ENCODE data around the gene PPP2R2D. TPM values are rescaled to one million over a fixed set of nuclear protein-coding genes. Genes with fewer than 3 reads are reported as not detected.

The PPP2R2D gene
- total and polyA plus RNA-seq, 2 experiments from 2014 or later = 43.5 to 45.0 TPM

GRCh38 chr10:131854579-131855335 is 46.1 kb upstream of the PPP2R2D start:
- no peaks in the 10 kb centered on the region for H3K36me3 ChIP-seq
- H3K9me3 ChIP-seq (ENCODE audit: low read depth) = no peaks in the 10 kb centered on the region
- TF ChIP-seq CTCF (IDR thresholded peaks at IDR 0.05; ENCODE audit: low read depth, low read length) = no peak
- no peak for DNase-seq (ENCODE audit: low read depth in 1 of 2, low spot score in 1 of 2)
- H3K27ac ChIP-seq = no peak overlapping the region
- H3K4me3 ChIP-seq = no peak overlapping the region
- H3K4me1 ChIP-seq (ENCODE audit: low read depth) = no peaks in the 10 kb centered on the region
- H3K27me3 ChIP-seq = peaks cover 1% of the 10 kb centered on the region

- no peak overlapping the region for H3K4me3 ChIP-seq
- peaks cover 9% of the 10 kb centered on the region for H3K27me3 ChIP-seq
- no peaks in the 10 kb centered on the region for H3K4me1 ChIP-seq (ENCODE audit: low read depth)
- no peaks in the 10 kb centered on the region for H3K36me3 ChIP-seq
- no peak for TF ChIP-seq CTCF (IDR thresholded peaks at IDR 0.05; ENCODE audit: low read depth, low read length)
- no peaks in the 10 kb centered on the region for H3K9me3 ChIP-seq (ENCODE audit: low read depth)
- no peak for DNase-seq (ENCODE audit: low read depth in 1 of 2, low spot score in 1 of 2)
- H3K27ac ChIP-seq = no peak overlapping the region
Measured at GRCh38 chr10:131855461-131856401, 45.1 kb upstream of the PPP2R2D start.

- DNase-seq (ENCODE audit: low read depth in 1 of 2, low spot score in 1 of 2) = no peak
Measured at GRCh38 chr10:131856441-131857094, 44.2 kb upstream of the PPP2R2D start.

GRCh38 chr10:131857156-131858117 is 43.4 kb upstream of the PPP2R2D start:
- peaks cover 9% of the 10 kb centered on the region for H3K27me3 ChIP-seq
- TF ChIP-seq CTCF (IDR thresholded peaks at IDR 0.05; ENCODE audit: low read depth, low read length) = no peak
- H3K4me1 ChIP-seq (ENCODE audit: low read depth) = no peaks in the 10 kb centered on the region
- no peak overlapping the region for H3K4me3 ChIP-seq
- H3K9me3 ChIP-seq (ENCODE audit: low read depth) = no peaks in the 10 kb centered on the region
- no peak overlapping the region for H3K27ac ChIP-seq
- H3K36me3 ChIP-seq = no peaks in the 10 kb centered on the region
- no peak for DNase-seq (ENCODE audit: low read depth in 1 of 2, low spot score in 1 of 2)

More at GRCh38 chr10:131856441-131857094, 44.2 kb upstream of the PPP2R2D start:
- H3K4me3 ChIP-seq = no peak overlapping the region
- H3K36me3 ChIP-seq = no peaks in the 10 kb centered on the region
- H3K4me1 ChIP-seq (ENCODE audit: low read depth) = no peaks in the 10 kb centered on the region
- H3K27ac ChIP-seq = no peak overlapping the region
- H3K9me3 ChIP-seq (ENCODE audit: low read depth) = no peaks in the 10 kb centered on the region
- TF ChIP-seq CTCF (IDR thresholded peaks at IDR 0.05; ENCODE audit: low read depth, low read length) = no peak
- H3K27me3 ChIP-seq = peaks cover 9% of the 10 kb centered on the region

Data from cardiac muscle cell (in vitro differentiated cells and primary cell).